Measurements from ENCODE around the gene ADK.
A peak's percentile ranks its signal among the peaks of the same experiment; 100 is the strongest.

ADK gene

DNA sequence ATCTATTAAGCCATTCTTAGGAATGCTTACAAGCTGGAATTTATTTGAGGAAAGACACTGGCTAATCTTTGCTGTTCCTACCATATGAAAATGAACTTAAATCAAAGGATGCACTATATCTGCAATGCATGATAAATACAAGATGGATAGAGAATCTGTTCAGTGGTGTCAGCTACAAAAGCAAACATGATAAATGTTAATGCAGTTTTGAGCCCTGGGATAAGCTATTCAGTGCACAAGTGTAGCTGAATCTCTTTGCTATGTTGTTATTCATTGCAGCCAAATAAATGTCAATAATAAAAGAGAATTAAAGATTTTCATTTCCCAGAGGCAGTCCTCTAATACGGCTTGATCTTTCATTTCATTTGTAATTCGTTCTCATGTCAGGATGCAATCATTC, 451.6 kb downstream of the ADK start:
- DNase-seq (ENCODE audit: low spot score) = no peak

DNA sequence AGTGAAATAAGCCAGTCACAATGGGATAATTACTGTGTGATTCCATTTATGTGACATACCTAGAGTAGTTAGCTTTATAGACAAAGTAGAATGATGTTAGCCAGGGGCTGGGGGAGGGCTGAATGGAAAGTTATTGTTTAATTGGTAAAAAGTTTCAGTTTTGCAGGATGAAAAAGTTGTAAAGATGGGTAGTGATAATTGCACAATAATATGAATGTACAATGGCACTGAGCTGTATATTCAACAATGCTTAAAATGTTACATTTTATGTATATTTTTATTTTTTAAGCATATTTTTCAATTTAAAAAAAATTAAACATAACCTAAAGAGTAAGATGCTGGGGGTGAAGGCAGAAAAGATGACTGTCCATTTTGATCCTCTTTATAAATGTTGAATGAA, 459.3 kb downstream of the ADK start:
- DNase-seq (ENCODE audit: low spot score) = no peak

DNA sequence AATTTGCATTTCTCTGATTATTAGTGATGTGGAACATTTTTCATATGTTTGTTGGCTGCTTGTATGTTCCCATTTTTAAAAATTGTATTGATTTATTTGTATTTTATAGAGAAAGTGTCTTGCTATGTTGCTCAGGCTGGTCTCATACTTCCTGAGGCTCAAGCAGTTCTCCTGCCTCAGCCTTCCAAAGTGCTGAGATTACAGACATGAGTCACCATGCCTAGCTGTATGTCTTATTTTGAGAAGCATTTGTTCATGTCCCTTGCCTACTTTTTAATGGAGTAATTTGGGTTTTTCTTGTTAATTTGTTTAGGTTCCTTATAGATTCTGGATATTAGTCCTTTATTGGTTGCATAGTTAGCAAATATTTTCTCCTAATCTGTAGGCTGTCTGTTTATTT, 461.2 kb downstream of the ADK start:
- DNase-seq (ENCODE audit: low spot score) = no peak

DNA sequence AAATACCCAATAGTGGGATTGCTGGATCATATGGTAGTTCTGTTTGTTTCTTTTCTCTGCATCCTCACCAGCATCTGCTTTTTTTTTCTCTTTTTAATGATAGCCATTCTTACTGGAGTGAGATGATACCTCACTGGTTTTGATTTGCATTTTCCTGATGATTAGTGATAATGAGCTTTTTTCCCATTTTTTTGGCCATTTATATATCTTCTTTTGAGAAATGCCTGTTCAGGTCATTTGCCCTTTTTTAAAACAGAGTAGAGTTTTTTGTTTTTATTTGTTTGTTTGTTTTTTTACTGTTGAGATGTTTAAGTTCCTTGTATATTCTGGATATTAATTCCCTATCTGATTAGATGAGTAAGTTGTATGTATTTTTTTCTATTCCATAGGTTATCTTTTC, 469.6 kb downstream of the ADK start:
- no peak for DNase-seq (ENCODE audit: low spot score)

DNA sequence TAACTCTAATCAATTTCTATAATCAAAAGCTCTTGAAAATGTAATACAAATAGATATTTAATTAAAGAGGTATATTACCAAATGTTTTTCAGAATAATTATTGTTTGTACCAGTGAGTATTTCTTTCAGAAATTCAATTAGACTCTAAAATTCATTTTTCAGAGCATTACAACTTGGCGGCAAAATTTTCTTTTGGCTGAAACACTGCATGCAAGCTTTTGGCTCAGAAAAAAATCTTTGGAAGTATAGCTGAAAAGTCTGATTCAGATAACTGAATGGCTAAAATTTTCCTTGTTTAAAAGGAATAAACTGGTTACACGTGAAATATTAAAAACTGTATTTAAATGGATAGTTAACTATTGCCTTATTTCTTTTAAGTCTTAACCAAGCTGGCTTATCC, 472.8 kb downstream of the ADK start:
- DNase-seq (ENCODE audit: low spot score) = no peak

DNA sequence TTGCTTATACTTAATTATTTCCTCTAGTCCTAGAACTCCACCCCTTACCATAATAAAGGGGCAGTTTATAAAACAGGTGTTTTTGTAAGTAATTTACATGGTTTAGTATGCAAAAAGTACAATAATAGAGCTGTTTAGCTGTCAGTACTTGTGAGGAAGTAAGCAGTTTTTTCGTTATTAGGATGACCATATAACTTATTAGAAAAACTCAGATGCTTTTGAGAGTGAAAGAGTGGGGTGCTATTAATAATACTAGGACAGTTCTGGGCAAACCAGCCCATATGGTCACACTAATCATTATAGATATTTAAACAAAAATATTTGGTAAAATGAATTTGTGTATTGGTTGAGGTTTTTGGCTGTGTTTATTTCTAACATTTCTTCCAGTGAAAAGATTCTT, 473.5 kb downstream of the ADK start:
- no peak for DNase-seq (ENCODE audit: low spot score)

DNA sequence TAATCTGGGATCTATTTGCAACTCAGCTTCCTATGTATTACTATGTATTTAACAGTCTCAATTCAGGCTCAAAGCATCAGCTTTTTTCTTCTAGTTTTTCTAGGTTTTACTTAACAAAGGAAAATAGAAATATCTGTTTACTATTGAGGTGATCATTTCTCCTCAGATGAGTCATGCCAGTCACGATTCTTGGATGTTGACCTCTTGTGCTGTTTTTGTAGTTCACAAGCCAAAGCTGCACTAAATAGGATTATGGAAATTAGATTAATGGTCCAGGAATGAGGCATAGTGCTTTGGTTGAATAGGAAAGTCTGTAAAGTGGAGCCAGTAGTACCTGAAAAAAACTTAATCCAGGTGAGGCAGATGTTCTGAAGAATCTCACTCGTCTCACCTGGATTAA, 477.1 kb downstream of the ADK start:
- no peak for DNase-seq (ENCODE audit: low spot score)

DNA sequence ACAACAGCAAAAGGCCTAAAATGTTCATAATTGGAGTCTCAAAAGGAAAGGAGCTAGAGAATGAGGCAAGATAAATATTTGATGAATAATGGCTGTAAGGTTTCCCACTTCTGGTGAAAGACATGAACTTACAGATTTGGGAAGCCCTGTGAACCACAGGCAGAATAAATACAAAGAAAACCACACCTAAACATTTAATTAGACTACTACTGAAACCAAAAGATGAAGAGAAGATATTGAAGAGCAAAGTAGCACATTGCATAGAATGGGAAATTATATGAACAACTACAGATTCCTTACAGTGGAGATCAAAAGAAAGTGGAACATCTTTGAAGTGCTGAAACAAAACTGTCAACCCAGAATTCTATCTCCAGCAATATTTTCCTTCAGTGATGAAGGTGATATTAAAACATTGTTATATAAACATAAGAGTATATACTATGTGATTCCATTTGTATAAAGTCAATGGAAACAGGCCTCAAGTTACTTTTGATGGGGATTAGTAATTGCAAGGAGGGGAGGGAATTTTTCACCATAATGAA, 484.0 kb downstream of the ADK start:
- no peak for DNase-seq (ENCODE audit: low spot score)

DNA sequence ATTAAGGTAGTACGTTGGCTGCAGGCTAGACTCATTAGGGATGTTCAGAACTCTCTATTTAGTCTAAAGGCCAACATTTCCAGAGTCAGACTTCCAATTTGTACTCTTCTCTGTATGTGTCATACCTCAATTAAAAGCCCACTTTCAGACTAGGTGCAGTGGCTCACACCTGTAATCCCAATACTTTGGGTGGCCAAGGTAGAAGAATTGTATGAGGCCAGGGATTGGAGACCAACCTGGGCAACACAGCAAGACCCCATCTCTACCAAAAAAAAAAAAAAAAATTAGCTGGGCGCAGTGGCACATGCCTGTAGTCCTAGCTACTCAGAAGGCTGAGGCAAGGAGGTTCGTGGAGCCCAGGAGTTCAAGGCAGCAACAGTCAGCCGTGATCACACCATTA, 484.6 kb downstream of the ADK start:
- DNase-seq (ENCODE audit: low spot score) = no peak

DNA sequence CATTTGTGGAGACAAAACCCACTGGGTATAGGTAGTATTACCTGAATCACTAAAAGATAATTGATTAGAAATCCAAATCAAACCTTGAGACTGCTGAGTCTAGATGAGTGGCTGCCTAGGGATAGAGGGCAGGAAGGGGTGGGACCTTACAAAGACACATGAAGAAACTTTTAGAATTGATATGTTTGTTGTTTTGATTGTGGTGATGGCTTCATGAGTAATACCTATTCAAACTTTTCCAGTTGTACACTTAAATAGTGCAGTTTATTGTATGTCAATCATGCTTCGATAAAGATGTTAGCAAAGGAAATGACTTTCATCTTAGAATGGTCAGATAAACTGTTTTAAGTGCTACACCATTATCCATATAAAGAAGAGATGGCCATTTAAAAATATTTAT, 486.7 kb downstream of the ADK start:
- DNase-seq (ENCODE audit: low spot score) = no peak

DNA sequence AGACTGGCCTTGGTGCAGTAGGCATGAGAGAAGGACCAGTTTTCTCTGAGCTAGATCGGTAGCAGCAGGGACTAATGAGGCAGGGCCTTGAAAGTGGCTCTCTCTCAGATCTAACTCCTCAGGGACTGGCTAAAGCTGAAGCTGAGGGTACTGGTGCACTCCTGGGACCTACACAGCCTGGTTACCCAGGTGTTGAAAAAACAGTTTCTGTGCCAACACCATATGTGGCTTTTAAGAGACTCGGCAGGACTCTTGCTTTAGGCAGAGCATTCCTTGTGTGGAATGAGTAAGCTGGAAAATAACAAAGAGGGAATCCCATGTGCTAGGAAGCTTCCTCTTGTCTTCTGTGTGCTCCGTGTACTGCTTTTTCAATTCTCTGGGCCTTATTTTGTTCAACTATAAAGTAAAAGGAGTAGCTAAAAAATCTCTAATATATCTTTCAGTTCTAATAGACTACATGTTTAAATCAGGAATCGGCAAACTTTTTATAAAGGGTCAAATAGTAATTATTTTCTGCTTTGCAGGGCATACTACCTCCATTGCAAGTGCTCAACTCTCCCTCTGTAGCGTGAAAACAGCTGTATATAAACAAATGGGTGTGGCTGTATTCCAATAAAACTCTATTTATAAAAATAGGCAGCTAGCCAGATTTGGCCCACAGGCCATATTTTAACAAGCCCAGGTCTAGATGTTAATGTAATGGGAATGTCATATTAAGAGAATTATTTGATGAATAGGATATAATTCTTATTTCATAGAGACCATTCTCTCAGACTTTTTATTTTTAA, 489.3 kb downstream of the ADK start:
- DNase-seq (ENCODE audit: low spot score) = peak; percentile 6

DNA sequence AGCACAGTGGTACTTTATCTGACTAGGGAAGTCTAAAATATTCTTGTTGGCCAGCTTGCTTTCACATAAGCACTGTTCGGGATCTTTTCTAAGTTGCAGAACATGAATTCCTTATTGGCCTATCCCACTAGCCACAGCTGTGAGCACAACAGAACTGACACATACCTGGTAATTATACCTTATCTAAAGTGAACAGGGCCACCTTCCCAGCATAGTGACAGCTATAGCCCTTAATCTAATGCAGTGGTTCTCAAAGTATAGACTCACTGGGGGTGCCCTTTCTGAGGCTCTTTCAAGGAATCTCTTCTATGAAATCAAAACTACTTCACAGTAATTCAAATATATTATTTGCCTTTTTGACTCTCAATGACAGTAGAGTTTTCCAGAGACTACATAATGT, 490.6 kb downstream of the ADK start:
- no peak for DNase-seq (ENCODE audit: low spot score)

DNA sequence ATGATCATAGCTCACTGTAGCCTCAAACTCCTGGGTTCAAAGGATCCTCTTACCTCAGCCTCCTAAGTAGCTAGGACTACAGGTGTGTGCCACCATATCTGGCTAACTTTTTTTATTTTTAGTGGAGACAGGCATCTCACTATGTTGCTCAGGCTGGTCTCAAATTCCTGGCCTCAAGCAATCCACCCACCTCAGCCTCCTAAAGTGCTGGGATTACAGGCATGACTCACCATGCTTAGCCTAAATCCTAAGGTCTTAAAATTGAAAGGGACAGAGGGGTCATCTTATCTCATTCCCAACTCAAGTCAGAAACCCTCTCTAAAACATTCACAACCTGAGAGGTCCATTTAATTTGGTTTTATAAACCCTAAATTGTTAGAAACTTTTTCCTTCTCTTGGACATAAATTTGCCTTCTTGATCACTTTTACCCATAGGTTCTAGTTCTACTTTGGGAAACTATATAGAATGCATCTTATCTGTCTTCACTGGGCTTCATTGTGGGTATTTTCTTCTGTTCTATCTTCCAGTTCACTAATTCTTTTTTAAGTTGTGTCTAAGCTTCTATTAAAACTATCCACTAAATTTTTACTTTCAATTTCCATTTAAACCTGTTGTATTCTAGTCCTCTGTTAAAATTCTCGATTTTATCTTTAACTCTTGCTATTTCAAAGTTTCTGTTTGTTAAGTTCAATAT, 492.0 kb downstream of the ADK start:
- DNase-seq (ENCODE audit: low spot score) = no peak

DNA sequence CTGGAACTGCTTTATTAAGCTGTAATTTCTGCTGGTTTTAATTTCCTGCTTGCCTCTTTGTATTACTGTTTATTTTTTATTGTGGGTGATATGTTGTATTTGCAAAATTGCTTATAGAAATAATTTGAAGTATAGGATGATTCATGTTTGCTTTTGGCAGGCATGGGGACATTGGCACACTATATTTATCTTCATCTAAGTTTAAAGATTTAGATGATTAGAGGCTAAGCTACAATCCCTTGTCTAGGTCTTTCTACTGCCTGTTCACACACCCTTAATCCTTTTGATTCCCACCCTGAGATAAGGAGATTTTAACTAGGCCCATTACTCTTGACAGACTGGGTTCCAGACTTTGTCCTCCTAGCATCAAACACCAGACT, 492.6 kb downstream of the ADK start:
- DNase-seq (ENCODE audit: low spot score) = no peak

DNA sequence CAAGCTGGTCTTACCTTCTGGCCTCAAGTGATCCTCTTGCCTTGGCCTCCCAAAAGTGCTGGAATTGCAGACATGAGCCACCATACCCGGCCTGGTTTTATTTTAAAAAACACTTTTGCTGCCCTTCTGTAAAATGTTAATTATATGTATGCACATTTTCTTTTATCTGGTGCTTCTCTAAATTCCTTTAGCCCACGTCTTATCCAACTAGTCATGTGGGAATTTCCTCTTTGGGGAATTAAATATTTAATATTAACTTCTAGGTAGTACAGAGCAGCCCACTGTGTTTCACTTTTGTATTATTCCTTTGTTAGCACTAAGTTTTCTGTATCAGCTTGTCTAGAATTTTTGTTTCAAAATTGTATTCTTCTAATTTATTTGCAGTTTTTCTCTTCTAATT, 493.7 kb downstream of the ADK start:
- DNase-seq (ENCODE audit: low spot score) = no peak

DNA sequence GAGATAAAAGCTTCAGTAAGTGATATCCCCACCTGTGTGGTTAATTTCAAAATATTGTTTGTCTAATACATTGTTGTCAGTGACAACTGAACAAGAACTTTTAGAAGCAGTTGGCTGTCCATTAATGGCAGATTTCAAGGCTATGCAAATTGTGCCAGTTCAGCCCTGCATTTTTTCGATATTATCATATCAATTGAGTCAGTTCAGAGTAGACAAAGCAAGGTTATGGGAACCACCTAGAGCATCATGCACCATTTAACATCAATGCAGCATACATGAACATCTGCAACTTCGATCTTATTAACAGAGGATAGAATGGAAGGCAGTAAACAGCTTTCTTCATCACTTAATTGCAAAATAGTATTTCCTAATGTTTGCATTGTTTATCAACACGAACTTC, 494.7 kb downstream of the ADK start:
- no peak for DNase-seq (ENCODE audit: low spot score)

DNA sequence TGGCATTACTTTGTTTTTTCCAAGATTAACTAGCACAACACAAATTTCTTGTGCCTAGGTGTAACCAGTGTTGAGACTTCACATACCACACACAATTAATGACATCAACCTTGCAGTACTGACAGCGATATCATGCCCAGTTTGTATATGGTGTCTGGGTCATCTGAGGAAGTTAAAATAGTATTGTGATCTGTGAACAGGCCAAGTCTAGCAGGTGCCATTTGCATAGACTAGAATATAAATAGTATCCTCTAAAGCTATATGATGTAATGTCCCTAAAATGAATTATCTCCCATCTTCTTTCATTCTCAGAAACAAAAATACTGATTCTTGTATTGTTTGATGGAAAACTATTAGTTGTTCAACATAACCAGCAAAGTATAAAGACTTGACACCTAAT, 499.6 kb downstream of the ADK start:
- DNase-seq (ENCODE audit: low spot score) = no peak

DNA sequence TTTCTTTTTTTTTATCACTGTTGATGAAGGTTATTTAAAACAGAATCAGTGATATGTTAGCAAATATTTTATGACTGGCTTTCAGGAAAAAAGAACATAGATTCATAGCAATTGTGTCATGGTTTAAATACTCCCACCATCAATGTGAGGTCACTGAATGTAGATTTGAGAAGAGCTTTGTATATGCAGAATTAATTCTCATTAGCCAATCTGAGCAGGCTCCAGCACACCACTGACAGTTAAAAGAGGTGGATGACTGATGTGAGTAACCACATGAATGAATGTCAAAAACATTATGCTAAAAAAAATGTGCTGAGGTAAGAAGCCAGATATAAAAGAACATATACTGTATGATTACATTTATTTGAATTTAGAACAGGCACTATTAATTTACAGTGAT, 500.5 kb downstream of the ADK start:
- DNase-seq (ENCODE audit: low spot score) = no peak

DNA sequence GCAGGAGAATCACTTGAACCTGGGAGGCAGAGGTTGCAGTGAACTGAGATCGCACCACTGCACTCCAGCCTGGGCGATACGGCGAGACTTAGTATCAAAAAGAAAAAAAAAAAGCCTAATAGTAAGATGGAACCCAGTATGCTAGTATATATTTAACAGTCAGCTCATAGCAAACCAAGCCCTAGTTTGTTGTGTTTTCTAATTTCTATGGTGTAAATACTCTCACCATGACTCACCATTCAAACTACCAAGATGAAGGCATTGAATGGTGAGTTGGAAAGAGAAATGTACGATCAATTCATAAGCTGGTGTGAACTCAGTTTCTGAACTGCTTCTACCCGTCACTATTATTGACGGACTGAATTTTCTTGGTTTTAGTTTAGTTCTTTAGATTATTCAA, 501.6 kb downstream of the ADK start:
- no peak for DNase-seq (ENCODE audit: low spot score)

DNA sequence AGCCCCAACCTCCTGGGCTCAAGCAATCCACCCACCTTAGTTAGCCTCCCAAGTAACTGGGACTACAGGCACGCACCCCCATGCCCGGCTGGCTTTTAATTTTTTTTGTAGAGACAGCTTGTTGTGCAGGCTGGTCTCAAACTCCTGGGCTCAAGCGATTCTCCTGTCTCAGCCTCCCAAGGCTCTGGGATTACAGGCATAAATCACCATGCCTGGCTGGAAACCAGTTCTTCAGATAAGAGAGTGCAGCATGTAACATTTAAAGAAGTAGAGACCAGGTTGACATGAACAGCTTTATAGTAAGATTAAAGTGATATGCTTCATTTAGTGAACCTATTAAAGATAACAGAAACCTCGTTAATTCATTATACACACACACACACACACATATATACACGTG, 507.5 kb downstream of the ADK start:
- no peak for DNase-seq (ENCODE audit: low spot score)

DNA sequence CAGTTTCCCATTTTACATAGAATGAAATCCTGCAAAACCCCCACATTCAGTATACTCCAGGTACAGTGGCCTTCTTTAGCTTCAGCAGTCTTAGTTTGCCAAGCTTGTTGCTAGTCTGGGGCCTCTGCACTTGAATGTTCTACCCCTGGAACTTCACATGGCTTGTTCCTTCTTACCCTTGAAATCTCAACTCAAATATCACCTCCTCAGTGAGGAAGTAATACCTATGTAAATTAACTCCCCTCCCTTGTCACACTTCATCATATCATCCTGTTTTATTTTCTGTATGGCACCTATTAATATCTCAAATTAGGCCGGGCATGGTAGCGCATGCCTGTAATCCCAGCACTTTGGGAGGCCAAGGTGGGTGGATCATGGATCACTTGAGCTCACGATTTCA, 511.6 kb downstream of the ADK start:
- DNase-seq (ENCODE audit: low spot score) = no peak

DNA sequence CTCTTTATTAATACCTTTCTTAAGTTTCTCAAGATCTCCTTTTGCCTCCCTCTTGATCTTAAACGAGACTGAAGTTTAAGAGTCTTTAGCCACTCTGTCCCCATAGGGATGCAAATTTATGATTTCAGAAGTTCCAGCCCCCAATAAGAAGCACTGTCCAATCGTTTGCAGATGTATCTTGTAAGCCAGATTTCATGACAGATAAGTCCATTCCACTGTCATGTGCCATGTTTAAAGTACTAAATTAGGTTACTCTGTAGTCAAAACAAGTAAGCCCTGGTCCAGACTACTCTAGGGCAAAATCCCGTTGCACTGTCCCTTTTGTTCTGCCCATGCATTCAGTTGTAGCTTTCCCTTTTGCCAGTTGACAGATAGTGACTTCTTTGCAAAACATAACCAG, 518.2 kb downstream of the ADK start:
- no peak for DNase-seq (ENCODE audit: low spot score)

DNA sequence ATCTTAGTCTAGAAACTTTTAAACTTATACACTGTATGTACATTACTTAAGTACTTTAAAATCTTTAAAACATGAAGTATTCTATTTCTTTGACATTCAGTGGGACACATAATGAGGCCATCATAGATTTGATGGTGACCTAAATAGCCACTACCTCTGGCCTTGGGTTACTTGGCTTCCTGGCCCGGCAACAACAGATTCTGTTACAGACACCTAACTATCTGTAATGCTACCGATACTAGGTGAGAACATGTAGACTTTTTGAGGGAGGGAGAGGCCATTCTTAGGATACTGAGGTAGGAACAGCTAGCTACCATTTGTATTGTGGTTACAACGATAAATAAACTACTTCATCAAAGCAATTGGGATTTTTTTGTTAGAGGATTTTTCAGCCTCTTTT, 520.7 kb downstream of the ADK start:
- DNase-seq (ENCODE audit: low spot score) = no peak

Data from pons (tissue), 1 donor.